BLaER1 (cell line): ENCODE results near the gene RASL10A.
A peak's percentile ranks its signal among the peaks of the same experiment; 100 is the strongest.

ENCODE experiments used
- H3K27ac ChIP-seq: shearing (Covaris generic); formaldehyde crosslinking; 2 replicates; pipeline ENCODE4 v1.8.1; 2022
- H3K27me3 ChIP-seq: shearing (Covaris generic); formaldehyde crosslinking; 2 replicates; pipeline ENCODE4 v1.8.1; 2022
- H3K36me3 ChIP-seq: shearing (Covaris generic); formaldehyde crosslinking; 2 replicates; pipeline ENCODE4 v1.8.1; 2022
- H3K4me1 ChIP-seq: shearing (Covaris generic); formaldehyde crosslinking; 2 replicates; pipeline ENCODE4 v1.8.1; 2022
- H3K4me2 ChIP-seq: shearing (Covaris generic); formaldehyde crosslinking; 2 replicates; pipeline ENCODE4 v1.8.1; 2022
- H3K4me3 ChIP-seq: shearing (Covaris generic); formaldehyde crosslinking; 2 replicates; pipeline ENCODE4 v1.8.1; 2022
- H3K9ac ChIP-seq: shearing (Covaris generic); formaldehyde crosslinking; 2 replicates; pipeline ENCODE4 v1.8.1; 2022
- H3K9me3 ChIP-seq: shearing (Covaris generic); formaldehyde crosslinking; 2 replicates; pipeline ENCODE4 v1.8.1; 2022
- H4K20me1 ChIP-seq: shearing (Covaris generic); formaldehyde crosslinking; 2 replicates; pipeline ENCODE4 v1.8.1; 2022
- Cebpa-rat ChIP-seq: shearing (Covaris generic); IDR thresholded peaks from 2 replicates; pipeline ENCODE4 v1.8.1; 2022

The RASL10A gene

GRCh38 chr22:29314537-29315285, 786 bp downstream of the RASL10A start:
- Histone ChIP-seq H3K4me2 (no peak overlapping the region), H3K27me3 (peaks cover 58% of the 10 kb centered on the region), H3K9ac (no peak overlapping the region), H3K9me3 (no peaks in the 10 kb centered on the region), H3K4me3 (0 out of 2 replicates have a peak overlapping the region, but pooled peaks have one; percentile 3), H3K36me3 (no peaks in the 10 kb centered on the region), H3K27ac (no peak overlapping the region), H3K4me1 (peaks cover 21% of the 10 kb centered on the region), H4K20me1 (peaks cover 27% of the 10 kb centered on the region)
- no peak for TF ChIP-seq Cebpa-rat

GRCh38 chr22:29313576-29314466, 1.7 kb downstream of the RASL10A start:
- H3K4me1 ChIP-seq = peaks cover 30% of the 10 kb centered on the region
- H4K20me1 ChIP-seq = peaks cover 36% of the 10 kb centered on the region
- TF ChIP-seq Cebpa-rat = no peak
- H3K36me3 ChIP-seq = no peaks in the 10 kb centered on the region
- no peak overlapping the region for H3K9ac ChIP-seq
- no peak overlapping the region for H3K27ac ChIP-seq
- H3K4me2 ChIP-seq = no peak overlapping the region
- H3K27me3 ChIP-seq = peaks cover 64% of the 10 kb centered on the region
- no peak overlapping the region for H3K4me3 ChIP-seq
- no peaks in the 10 kb centered on the region for H3K9me3 ChIP-seq

- Histone ChIP-seq H3K36me3 (no peaks in the 10 kb centered on the region), H3K4me3 (no peak overlapping the region), H4K20me1 (peaks cover 40% of the 10 kb centered on the region), H3K27ac (no peak overlapping the region), H3K9ac (no peak overlapping the region), H3K27me3 (peaks cover 71% of the 10 kb centered on the region), H3K4me2 (no peak overlapping the region), H3K9me3 (no peaks in the 10 kb centered on the region), H3K4me1 (peaks cover 37% of the 10 kb centered on the region)
- TF ChIP-seq Cebpa-rat = no peak
Observed at GRCh38 chr22:29313126-29313575, 2.3 kb downstream of the RASL10A start.

- no peak overlapping the region for H3K27ac ChIP-seq
- H3K9me3 ChIP-seq = no peaks in the 10 kb centered on the region
- peaks cover 77% of the 10 kb centered on the region for H3K27me3 ChIP-seq
- TF ChIP-seq Cebpa-rat = no peak
- no peak overlapping the region for H3K4me2 ChIP-seq
- peaks cover 47% of the 10 kb centered on the region for H4K20me1 ChIP-seq
- H3K36me3 ChIP-seq = no peaks in the 10 kb centered on the region
- no peak overlapping the region for H3K4me3 ChIP-seq
- H3K4me1 ChIP-seq = peaks cover 40% of the 10 kb centered on the region
- no peak overlapping the region for H3K9ac ChIP-seq
Observed at GRCh38 chr22:29312218-29313125, 3.0 kb downstream of the RASL10A start.

- Histone ChIP-seq H3K9ac (no peak overlapping the region), H3K27ac (no peak overlapping the region), H3K4me3 (no peak overlapping the region), H3K27me3 (peaks cover 77% of the 10 kb centered on the region), H3K9me3 (no peaks in the 10 kb centered on the region), H3K4me1 (peaks cover 40% of the 10 kb centered on the region), H4K20me1 (peaks cover 49% of the 10 kb centered on the region), H3K36me3 (no peaks in the 10 kb centered on the region), H3K4me2 (peak overlapping the region; percentile 61; the same call in 1 of the 2 replicates)
- TF ChIP-seq Cebpa-rat = no peak
Observed at GRCh38 chr22:29311464-29312217, 3.9 kb downstream of the RASL10A start.

- Histone ChIP-seq H3K27ac (no peak overlapping the region), H3K9me3 (no peaks in the 10 kb centered on the region), H4K20me1 (peaks cover 49% of the 10 kb centered on the region), H3K27me3 (peaks cover 77% of the 10 kb centered on the region), H3K4me3 (no peak overlapping the region), H3K4me1 (peaks cover 48% of the 10 kb centered on the region), H3K9ac (no peak overlapping the region), H3K36me3 (no peaks in the 10 kb centered on the region), H3K4me2 (peak overlapping the region; percentile 61)
- TF ChIP-seq Cebpa-rat = no peak
Observed at GRCh38 chr22:29310863-29311339, 4.6 kb downstream of the RASL10A start.

GRCh38 chr22:29310065-29310862, 5.2 kb downstream of the RASL10A start:
- TF ChIP-seq Cebpa-rat = no peak
- Histone ChIP-seq H3K4me3 (no peak overlapping the region), H3K9ac (no peak overlapping the region), H4K20me1 (peaks cover 48% of the 10 kb centered on the region), H3K4me2 (peak overlapping the region; percentile 61), H3K36me3 (no peaks in the 10 kb centered on the region), H3K4me1 (peaks cover 53% of the 10 kb centered on the region), H3K27me3 (peaks cover 75% of the 10 kb centered on the region), H3K27ac (no peak overlapping the region), H3K9me3 (no peaks in the 10 kb centered on the region)
